Middle frontal gyrus (tissue), 1 donor: ENCODE data around the gene BCL2L13.
"Not testable (repeated sequence)": the region's sequence is repeated elsewhere in the genome, so short reads cannot be mapped to it uniquely, and the experiment has no call there.

Experiments used
- DNase-seq: peaks from one replicate; pipeline ENCODE4 v3.0.0-alpha.2; 2015; ENCODE audit warnings: low spot score; ENCODE audit errors: extremely low spot score

BCL2L13 gene

DNA sequence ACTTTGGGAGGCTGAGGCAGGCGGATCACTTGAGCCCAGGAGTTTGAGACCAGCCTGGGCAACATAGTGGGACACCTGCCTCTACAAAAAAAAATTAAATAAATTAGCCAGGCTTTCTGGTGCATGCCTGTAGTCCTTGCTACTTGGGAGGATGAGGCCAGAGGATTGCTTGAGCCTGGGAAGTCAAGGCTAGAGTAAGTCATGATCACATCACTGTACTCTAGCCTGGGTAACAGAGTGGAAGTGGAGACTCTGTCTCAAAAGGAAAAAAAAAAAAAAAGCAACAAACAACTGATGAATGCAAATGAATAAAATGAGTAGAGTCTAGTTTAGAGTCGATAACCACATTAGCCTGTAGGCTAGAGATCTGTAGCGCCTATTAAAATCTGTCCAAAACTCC, 3.9 kb upstream of the BCL2L13 start:
- DNase-seq = no peak

DNA sequence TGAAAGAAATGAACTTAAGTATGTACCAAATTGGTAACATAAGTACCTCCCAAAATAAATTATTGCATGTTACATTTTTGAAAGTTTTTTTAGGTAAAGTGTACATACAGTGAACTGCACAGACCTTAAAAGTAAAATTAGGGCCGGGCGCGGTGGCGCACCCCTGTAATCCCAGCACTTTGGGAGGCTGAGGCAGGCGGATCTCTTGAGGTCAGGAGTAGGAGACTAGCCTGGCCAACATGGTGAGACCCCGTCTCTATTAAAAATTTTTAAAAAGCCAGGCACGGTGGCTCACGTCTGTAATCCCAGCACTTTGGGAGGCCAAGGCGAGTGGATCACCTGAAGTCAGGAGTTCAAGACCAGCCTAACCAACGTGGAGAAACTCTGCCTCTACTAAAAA, 1.7 kb upstream of the BCL2L13 start:
- not testable (repeated sequence) for DNase-seq

GRCh38 chr22:17637490-17638181, 921 bp upstream of the BCL2L13 start:
- DNase-seq = no peak

- peak; percentile 16 for DNase-seq
These were observed 450 bp upstream of the BCL2L13 start for GRCh38 chr22:17638182-17638431.

DNA sequence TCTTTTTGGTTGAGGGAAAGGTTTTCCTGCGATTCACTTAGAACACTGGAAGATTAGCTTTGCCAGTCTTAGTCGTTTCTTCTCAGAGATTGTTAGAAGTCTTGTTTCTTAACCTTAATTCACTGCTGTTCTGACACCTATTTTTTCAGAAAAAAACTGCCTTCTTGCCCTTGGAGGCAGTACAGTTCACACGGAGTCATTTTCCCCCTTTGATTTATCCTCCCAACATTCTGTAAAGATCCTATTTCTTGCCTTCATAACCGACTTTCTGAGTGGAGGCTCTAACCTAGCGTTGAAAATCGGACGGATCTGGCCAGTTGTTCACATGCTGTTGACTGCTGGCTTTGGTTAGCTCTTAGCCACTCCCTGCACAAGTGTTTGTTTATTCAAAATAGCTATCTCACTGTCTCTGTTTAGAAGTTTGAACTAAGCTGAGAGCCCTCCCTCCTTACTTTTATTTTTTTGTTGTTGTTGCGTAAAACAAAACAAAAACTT, 737 bp downstream of the BCL2L13 start:
- DNase-seq = no peak

GRCh38 chr22:17641269-17641668, 2.7 kb downstream of the BCL2L13 start:
- no peak for DNase-seq

DNA sequence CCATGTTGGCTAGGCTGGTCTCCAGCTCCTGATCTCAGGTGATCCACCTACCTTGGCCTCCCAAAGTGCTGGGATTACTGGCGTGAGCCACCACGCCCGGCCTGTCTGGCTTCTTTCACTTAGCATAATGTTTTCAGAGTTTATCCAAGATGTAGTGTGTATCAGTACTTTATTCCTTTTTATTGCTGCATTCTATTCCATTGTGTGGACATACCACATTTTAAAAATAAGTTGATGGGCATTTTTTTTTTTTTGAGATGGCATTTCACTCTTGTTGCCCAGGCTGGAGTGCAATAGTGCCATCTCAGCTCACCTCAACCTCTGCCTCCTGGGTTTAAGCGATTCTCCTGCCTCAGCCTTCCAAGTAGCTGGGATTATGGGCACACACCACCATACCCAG, 3.8 kb downstream of the BCL2L13 start:
- not testable (repeated sequence) for DNase-seq

DNA sequence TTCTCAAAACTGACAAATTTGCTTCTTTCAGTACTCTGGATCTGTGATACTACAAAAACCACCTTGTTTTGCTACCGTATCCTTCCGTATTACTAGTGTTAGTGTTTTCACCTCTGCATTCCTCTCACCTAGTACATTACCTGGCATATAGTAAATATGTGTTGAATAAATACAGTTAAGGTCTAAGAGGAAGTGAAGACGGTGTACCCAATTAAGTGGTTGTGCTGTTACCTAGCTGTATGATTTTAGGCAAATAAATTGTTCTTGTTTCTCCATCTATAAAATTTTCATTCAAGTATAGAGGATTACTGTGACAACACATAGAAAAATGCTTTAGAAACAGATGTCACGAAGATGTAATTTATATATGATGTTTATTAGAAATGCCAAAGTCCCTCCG, 8.9 kb downstream of the BCL2L13 start:
- DNase-seq = no peak

DNA sequence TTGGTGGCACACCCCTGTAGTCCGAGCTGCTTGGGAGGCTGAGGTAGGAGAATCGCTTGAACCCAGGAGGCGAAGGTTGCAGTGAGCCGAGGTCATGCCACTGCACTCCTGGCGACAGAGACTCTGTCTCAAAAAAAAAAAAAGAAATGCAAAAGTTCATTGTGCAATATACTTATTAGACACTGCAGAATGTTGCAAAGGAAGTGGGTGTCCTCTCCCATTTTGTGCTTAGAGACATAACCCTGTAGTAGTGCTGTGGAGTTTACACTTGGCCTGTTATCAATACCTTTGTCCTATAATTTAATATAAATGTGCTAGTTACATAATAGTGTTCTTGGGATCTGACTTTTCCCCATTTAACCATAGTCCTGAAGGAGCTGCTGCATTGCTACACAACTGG, 9.4 kb downstream of the BCL2L13 start:
- no peak for DNase-seq

DNA sequence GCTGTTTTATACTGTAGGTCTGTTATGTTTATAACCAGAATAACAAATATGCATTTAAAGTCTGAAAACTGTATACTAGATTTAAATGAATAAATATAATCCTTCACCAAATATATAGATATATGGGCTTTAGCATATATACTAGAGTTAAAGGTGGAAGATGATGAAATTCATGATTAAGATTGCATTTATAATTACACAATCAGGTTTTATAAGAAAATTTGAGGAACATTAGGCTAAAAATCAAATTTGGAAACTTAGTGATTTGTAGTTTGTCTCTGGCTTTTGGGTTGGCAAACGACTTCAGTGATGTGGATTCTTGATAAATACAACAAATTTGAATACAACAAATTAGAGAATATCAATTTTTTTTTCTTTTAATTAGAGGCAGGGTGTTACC, 10.0 kb downstream of the BCL2L13 start:
- no peak for DNase-seq

- DNase-seq = no peak
These were observed 16.7 kb downstream of the BCL2L13 start for GRCh38 chr22:17655289-17655688.

DNA sequence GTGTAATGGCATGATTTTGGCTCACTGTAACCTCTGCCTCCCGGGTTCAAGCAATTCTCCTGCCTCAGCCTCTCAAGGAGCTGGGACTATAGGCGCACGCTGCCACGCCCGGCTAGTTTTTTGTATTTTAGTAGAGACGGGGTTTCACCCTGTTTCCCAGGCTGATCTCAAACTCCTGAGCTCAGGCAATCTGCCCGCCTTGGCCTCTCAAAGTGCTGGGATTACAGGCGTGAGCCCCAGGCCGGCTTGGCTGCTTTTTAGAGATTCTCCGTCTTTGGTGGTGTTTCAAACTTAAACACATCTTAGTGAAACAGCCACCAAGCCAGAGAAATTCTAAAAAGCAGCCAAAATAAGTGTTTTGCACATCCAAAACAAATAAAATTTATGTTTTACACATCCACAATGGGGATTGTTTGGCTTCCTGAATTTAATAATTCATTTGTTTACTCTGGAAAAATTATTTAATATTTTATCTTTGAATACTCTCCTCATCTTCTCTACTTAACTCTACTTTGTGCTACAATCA, 18.4 kb downstream of the BCL2L13 start:
- DNase-seq = no peak

DNA sequence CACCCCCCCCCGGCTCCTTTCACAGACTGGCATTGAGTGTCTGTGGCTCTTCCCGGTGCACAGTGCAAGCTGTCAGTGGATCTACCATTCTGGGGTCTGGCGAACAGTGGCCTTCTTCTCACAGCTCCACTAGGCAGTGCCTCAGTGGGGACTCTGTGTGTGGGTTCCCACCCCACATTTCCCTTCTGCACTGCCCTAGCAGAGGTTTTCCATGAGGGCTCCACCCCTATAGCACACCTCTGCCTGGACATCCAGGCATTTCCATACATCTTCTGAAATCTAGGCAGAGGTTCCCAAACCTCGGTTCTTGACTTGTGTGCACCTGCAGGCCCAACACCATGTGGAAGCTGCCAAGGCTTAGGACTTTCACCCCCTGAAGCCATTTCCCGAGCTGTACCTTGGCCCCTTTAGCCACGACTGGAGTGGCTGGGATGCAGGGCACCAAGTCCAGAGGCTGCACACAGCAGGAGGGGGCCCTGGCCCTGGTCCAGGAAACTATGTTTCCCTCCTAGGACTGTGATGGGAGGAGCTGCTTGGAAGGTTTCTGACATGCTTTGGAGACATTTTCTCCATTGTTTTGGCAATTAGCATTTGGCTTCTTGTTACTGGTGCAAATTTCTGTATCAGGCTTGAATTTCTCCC, 26.0 kb downstream of the BCL2L13 start:
- DNase-seq = no peak

GRCh38 chr22:17665248-17665647, 26.7 kb downstream of the BCL2L13 start:
- DNase-seq = no peak

- no peak for DNase-seq
These were observed 27.3 kb downstream of the BCL2L13 start for GRCh38 chr22:17665854-17666253.

DNA sequence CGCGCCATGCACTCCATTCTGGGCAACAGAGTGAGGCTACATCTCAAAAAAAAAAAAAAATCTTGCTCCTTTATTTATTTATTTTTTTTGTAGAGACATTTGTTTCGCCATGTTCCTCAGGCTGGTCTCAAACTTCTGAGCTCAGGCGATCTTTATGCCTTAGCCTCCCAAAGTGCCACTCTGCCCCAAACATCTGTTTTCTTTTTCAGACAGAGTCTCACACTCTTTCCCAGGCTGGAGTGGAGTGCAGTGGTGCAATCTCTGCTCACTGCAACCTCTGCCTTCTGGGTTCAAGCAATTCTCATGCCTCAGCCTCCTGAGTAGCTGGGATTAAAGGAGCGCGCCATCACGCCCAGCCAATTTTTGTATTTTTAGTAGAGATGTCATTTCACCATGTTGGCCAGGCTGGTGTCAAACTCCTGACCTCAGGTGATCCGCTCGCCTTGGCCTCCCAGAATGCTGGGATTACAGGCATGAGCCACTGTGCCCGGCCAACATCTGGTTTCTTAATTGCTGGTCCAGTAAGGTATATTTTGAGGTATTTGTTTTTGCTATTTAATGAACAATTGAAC, 33.0 kb downstream of the BCL2L13 start:
- DNase-seq = not testable (repeated sequence)

DNA sequence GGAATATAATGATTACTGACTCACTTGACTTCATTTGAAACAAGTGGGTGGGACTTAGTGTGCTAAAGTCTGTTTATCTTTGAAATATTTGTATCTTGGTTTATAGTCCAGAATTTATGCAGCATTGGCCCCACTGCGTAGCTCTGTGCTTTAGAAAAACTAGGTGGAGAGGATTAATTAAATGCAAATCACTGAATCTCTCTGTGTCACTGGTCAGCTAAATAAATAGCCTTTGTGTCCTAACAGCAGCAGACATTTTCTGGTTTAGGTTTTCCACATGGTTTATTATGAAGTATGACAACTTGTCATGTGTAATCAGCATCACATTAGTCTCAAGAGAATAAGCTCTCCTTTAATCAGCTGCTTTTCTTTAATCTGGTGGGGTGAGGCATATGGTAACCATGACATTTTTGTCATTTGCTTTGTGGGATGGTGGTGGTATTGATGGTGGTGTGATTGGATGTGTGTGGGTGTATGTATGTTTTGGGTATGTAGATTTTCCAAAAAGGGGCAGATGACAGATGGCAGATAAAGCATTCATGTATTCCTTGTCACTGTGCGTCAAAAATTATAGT, 33.9 kb downstream of the BCL2L13 start:
- DNase-seq = no peak

- DNase-seq = no peak
These were observed 35.6 kb downstream of the BCL2L13 start for GRCh38 chr22:17674152-17674551.

- DNase-seq = no peak
These were observed 37.0 kb downstream of the BCL2L13 start for GRCh38 chr22:17675584-17675983.

DNA sequence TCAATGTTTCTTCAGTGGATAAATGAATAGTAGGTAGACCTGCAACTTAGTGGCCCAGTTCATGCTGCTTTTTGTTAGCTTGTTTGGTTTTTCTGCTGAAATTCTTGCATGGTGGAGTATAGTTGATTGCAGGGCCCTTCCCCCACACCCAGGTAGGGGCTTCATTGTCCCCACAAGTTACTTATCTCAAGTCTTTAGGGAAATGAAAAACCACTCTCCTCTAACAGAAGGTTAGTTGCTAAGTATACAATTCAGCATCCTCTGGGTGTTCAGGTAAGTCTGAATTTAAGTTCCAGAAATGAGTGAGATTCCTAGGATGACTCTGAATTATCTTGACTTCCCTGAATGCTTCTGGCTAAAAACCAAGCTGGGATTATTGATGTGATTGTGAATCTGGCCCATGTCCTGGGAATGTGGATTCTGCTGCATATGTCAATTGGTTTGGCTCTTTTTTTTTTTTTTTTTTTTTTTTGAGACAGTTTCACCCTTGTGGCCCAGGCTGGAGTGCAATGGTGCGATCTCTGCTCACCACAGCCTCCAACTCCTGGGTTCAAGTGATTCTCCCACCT, 40.3 kb downstream of the BCL2L13 start:
- DNase-seq = no peak

DNA sequence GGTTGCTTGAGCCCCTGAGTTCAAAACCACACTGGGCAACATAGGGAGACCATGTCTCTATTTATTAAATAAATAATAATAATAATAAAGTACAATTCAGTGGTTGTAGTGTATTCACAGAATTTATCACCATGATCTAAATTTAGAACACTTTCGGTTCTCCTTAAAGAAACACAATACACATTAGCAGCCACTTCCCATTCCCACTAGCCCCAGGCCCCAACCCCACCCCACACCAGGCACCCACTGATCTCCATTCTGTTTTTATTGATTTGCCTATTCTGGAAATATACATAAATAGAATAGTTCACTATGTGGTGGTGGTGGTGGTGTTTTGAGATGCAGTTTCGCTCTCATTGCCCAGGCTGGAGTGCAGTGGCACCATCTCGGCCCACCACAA, 45.7 kb downstream of the BCL2L13 start:
- no peak for DNase-seq

DNA sequence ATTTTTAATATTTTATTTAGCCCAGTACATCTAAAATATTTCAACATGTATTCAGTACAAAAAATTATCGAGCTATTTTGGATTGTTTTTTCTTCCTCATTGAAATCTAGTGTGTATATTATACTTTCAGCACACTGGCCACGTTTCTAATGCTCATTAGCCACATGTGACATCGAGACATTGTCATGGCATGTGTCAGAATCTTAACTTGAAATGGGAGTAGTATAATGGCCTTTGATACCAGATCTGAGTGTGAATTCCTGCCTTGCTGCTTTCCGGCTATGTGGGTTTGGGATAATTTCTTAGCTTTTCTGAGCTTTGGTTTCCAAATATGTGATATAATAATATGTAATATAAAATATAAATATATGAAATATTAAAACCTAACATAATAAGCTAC, 54.3 kb downstream of the BCL2L13 start:
- DNase-seq = no peak
